G401.6 (cell line): ENCODE results near the gene KCNJ10.
A peak's percentile ranks its signal among the peaks of the same experiment; 100 is the strongest.

Experiments
- FAIRE-seq: peaks from 2 replicates; lab custom pipeline; 2012; peaks lifted over from hg19 to GRCh38; lab: Jason Lieb, UNC

The KCNJ10 gene

GRCh38 chr1:160024195-160024905 lies 45.6 kb downstream of the KCNJ10 start:
- no peak for FAIRE-seq

- FAIRE-seq = no peak
Measured at GRCh38 chr1:160022330-160023310, 47.3 kb downstream of the KCNJ10 start.

DNA sequence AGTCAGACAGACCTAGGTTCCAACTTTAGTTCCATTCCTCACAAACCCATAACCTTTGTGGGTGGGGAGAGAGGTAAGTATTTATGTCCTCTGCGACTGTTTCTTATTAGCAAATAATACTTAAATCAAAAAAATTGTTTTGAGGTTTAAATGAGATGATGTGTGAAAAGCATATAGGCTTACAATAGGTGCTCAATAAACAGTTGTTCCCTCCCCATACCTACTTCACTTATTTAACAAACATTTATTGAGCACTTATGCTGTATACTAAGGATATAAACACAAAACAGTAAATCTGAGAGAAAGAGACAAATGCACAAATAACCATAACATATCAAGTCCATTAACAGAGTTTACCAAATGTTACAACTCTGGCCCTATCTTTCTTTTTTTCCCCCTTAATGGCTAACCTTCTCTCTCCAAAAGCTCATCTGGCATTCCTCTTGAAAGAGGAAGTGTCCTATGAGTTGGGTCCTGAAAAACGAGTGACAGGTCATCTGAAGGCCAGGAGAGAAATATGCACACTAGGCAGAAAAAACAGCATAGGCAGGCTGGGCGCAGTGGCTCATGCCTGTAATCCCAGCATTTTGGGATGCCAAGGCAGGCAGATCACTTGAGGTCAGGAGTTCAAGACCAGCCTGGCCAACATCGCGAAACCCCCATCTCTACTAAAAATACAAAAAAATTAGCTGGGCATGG lies 48.4 kb downstream of the KCNJ10 start:
- no peak for FAIRE-seq

- no peak for FAIRE-seq
Measured at GRCh38 chr1:160020196-160020595, 49.8 kb downstream of the KCNJ10 start.

- no peak for FAIRE-seq
Measured at GRCh38 chr1:160018900-160019299, 51.1 kb downstream of the KCNJ10 start.

DNA sequence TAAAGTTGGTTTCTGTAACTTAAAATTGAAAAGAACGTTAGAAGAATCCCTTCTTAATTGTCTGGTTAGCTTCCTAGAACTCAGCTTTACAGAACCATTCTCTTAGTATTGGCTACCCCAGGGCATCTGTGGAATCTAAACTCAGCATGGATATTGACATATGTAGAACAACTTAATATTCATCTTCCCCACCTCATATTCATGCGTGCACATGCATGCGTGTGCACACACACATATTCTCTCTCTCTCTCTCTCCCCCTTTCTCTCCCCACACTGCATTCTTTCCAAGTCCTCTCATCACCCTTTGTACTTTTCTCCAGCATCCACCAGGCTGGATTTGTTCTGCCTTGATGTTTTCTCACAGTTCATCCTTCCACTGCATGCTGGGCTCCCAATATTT lies 51.6 kb downstream of the KCNJ10 start:
- FAIRE-seq = no peak

DNA sequence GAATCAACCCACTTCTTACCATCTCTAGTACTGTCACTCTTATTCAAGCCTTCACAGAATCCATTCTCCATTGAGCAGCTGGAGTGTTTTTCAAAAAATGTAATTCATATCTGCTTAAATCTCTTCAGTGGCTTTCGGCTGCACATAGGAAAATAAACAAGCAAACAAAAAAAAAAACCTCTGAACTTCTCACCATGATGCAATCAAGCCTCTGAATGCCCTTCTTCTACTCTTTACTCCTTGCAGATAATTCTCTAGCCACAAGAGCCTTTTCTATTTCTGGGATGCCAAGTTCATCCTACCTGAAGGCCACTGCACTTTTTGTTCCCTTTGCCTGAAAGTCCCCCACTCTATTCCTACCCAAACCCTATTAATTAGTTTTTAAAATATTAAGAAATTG lies 52.4 kb downstream of the KCNJ10 start:
- no peak for FAIRE-seq

DNA sequence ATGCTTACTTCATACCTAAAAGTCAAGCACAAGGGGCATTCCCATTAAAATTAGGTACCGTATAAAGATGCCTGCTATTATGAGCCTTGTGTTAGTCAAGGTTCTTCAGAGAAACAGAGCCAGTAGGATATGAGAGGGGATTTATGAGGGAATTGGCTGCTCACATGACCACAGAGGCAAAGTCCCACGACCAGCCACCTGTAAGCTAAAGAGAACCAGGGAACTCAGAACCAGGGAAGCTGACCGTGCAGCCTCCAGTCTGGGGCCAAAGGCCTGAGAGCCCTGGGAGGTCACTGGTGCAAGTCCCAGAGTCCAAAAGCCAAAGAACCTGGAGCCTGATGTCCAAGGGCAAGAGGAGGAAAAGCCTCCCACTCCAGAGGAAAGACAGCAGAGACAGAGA lies 58.2 kb downstream of the KCNJ10 start:
- no peak for FAIRE-seq

DNA sequence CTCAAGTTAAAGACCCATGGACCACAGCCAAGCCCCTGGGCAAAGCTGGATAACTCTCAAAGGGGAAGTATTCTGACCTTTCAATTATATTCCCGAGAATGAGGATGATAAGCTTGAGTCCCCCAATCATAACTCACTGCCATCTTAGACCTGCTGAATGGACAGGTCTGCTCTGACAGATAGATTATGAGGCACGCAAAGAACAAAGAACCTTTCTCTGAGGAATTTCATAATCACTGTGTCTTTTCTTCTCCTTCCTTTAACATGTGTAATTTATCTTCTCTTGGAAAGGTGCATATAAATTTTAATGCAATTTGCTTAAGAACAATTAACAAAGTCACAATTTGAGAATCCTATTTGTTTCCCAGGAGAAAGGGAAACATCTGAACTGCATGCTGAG lies 60.2 kb downstream of the KCNJ10 start:
- no peak for FAIRE-seq

DNA sequence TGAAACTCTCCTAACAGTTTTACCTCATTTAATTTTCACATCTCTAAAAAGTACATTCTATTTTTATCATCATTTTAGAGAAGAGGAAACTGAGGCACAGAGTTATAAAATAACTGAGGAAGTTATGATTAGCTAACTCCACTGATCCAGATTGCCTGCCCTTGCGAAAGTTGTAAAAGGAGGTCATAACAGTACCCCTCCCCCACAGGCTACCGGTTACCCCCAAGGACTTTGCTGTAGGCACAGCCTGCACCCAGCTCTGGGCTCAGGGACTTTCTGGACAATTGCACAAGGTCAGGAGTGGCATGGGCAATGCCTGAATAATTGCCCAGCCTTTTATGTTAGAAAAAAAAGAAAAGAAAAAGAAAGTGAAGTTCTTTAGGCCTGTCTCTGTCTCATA lies 60.9 kb downstream of the KCNJ10 start:
- FAIRE-seq = no peak

DNA sequence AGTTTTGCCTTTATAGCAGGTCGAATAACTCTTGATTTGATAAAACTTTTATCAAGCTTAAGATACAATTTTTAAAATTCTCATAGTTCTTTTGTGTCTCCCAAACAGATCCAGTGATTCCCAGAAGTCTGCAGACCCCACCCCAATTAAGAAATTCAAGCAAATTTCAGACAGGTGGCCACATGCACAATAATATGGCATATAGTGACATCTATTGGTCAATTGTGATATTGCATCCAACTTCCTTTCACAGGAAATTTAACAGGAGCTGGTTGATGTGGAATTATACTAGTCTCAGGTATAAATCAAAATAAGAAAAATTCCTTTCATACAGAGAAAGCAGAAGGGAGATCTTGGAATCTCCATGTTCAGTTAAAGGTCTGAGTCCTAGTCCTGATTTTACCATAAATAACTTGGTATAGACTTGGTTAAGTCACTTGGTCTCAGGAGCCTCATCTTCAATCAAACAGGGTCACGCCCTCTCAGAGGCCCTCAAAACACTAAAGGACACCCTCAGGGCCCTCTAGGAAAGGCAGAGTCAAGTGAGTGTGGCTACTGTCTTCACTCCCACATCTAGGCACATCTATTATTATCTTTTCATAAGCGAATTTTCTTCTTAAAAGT lies 62.3 kb downstream of the KCNJ10 start:
- FAIRE-seq = peak; percentile 85

DNA sequence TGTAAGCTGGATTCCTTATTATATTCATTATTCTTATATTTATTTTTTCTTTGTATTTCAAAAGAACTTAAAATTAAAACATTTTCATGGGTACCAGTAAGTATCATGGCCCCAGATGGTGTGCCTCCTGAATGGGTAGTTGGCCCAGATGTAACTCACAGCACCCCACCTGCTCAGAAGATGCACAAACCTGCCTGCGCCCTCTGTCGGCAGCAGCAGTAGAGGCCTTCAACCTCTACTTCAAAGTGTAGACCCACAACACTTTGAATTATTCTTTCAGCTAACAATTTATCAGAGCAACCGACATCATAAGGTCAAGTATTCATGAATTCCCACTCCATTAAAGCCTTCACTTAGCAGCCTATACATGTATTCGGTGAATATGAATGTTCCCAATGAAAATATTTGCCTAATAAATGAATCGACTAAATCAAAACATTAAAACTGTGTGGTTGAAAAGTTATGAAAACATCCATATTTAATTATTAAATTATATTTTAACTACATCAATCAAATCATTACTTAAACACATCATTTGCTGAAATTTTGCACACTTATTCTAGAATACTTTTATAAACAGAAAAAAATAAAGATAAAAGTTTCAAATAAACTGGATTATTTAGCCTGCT lies 63.5 kb downstream of the KCNJ10 start:
- FAIRE-seq = peak; percentile 34

DNA sequence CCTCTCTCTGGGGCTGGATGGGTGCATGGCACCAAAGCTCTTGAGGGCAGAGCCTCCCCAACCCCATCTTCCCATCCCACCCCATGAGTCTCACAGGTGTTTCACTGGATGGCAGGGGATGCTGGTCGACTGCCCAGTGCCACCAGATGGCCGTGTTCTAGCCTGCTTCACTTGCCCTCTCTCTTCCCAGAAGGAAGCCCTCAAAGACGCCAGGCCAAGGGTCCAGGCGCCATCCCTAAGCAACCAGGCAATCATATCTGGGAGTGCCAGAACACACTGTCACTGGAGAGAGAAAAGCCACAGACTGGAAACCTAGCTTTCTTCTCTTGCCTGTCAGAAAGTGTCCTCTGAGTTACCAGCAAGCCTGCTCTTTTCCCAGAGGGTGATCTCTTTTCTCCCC lies 64.9 kb downstream of the KCNJ10 start:
- no peak for FAIRE-seq

- FAIRE-seq = no peak
Measured at GRCh38 chr1:160004425-160004824, 65.5 kb downstream of the KCNJ10 start.

GRCh38 chr1:160004001-160004400 lies 66.0 kb downstream of the KCNJ10 start:
- FAIRE-seq = no peak

DNA sequence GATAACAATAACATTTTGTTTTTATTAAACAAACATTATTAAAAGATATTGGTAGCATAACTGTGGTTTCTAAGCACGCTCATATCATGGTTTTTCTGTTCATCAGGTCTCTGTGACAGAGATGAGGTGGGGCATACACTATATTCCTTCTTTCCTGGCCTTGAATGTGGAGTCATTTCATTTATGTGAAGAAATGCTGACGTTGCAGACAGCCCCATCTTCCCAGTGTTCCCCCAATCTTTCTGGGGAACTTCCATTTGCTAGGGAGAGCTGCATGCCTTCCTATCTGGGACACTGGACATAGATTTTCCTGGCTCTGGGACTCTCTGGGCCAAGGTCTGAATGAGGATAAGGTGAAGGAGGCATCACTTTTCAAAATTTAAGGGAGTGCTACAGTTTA lies 68.5 kb downstream of the KCNJ10 start:
- no peak for FAIRE-seq

- FAIRE-seq = no peak
Measured at GRCh38 chr1:159999204-159999603, 70.8 kb downstream of the KCNJ10 start.

DNA sequence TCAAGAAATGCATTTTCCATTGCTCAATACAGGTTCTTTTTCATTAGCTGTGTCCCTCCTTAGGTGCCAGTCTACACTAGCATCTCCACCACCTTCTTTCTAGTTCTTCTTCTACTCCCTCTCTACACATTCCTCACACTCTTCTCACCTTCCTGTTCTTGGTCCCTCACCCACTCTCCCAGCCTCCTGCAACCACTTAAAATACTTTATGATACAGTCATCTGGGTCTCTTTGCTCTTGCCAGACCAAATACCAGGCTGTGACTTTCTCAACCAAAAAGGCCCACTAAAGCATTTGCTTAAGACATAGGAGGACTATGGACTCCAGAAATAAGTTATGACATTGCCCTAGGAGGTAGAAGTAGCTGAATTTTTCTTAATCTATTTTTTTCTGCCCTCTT lies 73.3 kb downstream of the KCNJ10 start:
- no peak for FAIRE-seq

GRCh38 chr1:159994896-159995295 lies 75.1 kb downstream of the KCNJ10 start:
- FAIRE-seq = no peak

DNA sequence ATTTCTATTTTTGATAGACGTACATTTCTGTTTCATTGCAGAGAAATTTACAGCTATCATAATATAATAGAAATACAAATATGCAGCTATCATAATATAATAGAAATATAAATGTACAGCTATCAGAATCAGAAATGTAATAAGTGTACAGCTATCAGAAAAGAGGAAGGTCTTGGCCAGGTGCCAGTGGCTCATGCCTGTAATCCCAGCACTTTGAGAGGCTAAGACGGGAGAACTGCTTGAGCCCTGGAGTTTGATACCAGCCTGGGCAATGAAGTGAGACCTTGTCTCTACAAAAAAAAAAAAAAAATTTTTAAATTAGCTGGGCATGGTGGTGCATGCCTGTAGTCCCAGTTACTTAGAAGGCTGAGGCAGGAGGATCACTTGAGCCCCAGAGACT lies 76.0 kb downstream of the KCNJ10 start:
- no peak for FAIRE-seq

DNA sequence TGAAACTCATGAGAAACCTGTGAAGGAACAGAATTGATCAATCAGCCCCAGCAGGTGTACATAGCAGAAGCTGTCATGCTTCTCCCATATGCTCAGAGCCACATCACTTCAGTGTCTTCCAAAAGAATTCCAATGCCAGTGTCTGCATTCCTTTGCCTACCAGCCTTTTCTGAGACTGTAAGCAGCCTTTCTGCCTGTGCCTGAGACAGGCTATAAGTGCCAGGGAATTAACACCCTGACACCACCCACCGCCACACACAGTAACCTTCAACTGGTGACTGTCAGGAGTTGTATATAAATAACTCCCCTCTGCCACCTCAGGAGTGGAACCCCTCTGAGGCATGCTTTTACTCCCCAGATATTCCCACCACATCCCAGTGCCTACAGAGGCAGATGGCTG lies 77.8 kb downstream of the KCNJ10 start:
- FAIRE-seq = no peak

DNA sequence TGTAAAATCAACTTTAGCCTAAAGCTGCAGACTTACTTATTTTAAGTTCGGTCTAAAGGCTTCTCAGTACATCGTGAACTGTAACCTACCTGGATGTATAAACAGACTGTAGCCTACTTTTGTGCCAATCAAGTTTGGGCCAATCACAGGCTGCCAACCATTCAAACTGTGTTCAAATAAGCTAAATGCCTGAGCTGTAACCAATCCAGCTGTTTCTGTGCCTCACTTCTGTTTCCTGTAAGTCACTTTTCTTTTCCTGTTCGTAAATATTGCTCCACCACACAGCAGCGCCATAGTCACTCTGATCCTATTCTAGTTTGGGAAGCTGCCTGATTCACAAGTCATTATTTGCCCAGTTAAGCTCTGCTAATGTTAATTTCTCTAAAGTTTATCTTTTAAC lies 78.4 kb downstream of the KCNJ10 start:
- FAIRE-seq = no peak
